DOHH2 (cell line): Measurements from ENCODE around the gene DMAP1.

Source experiments
- CTCF ChIP-seq: fragments of 200-600 bp; sonication (generic); IDR thresholded peaks from one replicate; pipeline ENCODE4 v1.5.1; 2014; ENCODE audit warnings: antibody characterized with exemption, mild to moderate bottlenecking, low read depth, low read length; ENCODE audit not compliant: poor library complexity, severe bottlenecking
- EZH2phosphoT487 ChIP-seq: fragments of 200-600 bp; sonication (generic); IDR thresholded peaks from 2 replicates; pipeline ENCODE4 v1.6.1; 2017; ENCODE audit warnings: borderline replicate concordance, mild to moderate bottlenecking, antibody characterized with exemption, low read length, moderate library complexity, mixed read lengths

GRCh38 chr1:44262816-44263567, 49.7 kb downstream of the DMAP1 start:
- TF ChIP-seq CTCF, result no peak
- no peak for TF ChIP-seq EZH2phosphoT487
